GM19193 (cell line): ENCODE data around the gene ZNF384.

Experiments
- POLR2A ChIP-seq: IDR thresholded peaks from 4 replicates; pipeline ENCODE4 v1.6.1; 2011; ENCODE audit not compliant: insufficient read depth, insufficient read length; ENCODE audit errors: extremely low read depth

ZNF384 gene

GRCh38 chr12:6620137-6620884, 68.9 kb downstream of the ZNF384 start:
- TF ChIP-seq POLR2A: no peak

GRCh38 chr12:6618483-6619225, 70.5 kb downstream of the ZNF384 start:
- TF ChIP-seq POLR2A: no peak
